Fibroblast of mammary gland (primary cell): ENCODE results near the gene EFNA3.

Experiments
- DNase-seq: peaks from one replicate; pipeline ENCODE4 v3.0.0-alpha.2; 2010; ENCODE audit warnings: low read depth
- H3K4me3 ChIP-seq: 2 replicates; pipeline ENCODE4 v1.5.1; 2011; ENCODE audit warnings: low read depth, mild to moderate bottlenecking, low read length, moderate library complexity; ENCODE audit not compliant: control insufficient read depth
- CTCF ChIP-seq: conservative IDR thresholded peaks from 2 replicates; pipeline ENCODE4 v1.5.1; 2011; ENCODE audit warnings: low read depth, low read length, inconsistent platforms; ENCODE audit not compliant: control insufficient read depth, insufficient read depth

The EFNA3 gene

GRCh38 chr1:155126556-155127104 is 48.0 kb downstream of the EFNA3 start:
- peak overlapping the region; percentile 2 for H3K4me3 ChIP-seq
- no peak for TF ChIP-seq CTCF
- DNase-seq: no peak

- no peak for TF ChIP-seq CTCF
- peak within 1 kb of the TSS; percentile 43 for H3K4me3 ChIP-seq
- DNase-seq: peak; percentile 70
Measured at GRCh38 chr1:155127105-155127966, 48.7 kb downstream of the EFNA3 start, which contains the start of gene EFNA1. TSS of gene EFNA1 (plus strand) at chr1:155127876. CDS start at chr1:155127978, 102 bp downstream.

- H3K4me3 ChIP-seq: peak overlapping the region; percentile 36
- DNase-seq: no peak
- no peak for TF ChIP-seq CTCF
Measured at GRCh38 chr1:155127967-155128754, 49.5 kb downstream of the EFNA3 start.

GRCh38 chr1:155128755-155129473 is 50.3 kb downstream of the EFNA3 start:
- no peak for DNase-seq
- no peak overlapping the region for H3K4me3 ChIP-seq
- no peak for TF ChIP-seq CTCF

GRCh38 chr1:155130272-155131006 is 51.8 kb downstream of the EFNA3 start:
- no peak overlapping the region for H3K4me3 ChIP-seq
- DNase-seq: no peak
- no peak for TF ChIP-seq CTCF

- TF ChIP-seq CTCF: no peak
- H3K4me3 ChIP-seq: no peak overlapping the region
Measured at GRCh38 chr1:155131285-155131684, 52.6 kb downstream of the EFNA3 start.

More at GRCh38 chr1:155131285-155131684, 52.6 kb downstream of the EFNA3 start:
- no peak for DNase-seq
